ENCODE data around the gene XPR1. TPM values are rescaled to one million over a fixed set of nuclear protein-coding genes. Genes with fewer than 3 reads are reported as not detected.

XPR1 gene
- total and polyA plus RNA-seq, 10 of the 15 experiments (the other 5 are each of a cell fraction or from before 2014, with no cell fraction given) = 1.1 to 33.9 (median 11.3) TPM

DNA sequence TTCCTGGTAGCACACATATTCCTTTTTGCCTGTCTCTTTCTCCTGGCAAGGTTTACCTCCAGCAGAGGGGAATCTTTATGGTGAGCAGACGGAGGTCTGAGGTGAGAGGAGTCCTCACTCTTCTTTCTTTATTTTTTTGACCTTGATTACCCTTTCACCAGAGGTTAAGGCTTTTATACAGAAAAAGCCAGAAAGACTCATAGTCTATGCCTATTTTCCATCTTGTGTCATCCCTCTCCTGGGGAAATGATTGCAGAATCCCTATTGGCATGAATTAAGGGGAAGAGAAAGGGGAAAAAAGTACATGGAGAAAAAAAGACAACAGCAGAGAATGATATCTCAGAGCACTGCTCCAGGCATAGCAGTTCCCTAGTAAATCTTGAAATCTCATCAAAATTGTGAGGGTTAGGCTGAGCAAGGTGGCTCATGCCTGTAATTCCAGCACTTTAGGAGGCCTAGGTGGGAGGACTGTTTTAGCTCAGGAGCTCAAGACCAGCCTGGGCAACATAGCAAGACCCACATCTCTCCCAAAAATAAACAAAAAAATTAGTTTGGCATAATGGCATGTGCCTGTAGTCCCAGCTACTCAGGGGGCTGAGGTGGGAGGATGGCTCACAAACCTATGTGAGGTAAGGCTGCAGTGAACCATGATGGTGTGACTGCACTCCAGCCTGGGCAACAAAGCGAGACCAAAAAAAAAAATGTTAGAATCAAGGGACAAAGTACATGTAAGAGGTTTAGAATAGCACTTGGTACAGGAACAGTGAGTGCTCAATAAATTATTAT lies 1.2 kb upstream of the XPR1 start (continued):
- TF ChIP-seq, protein P1, sequence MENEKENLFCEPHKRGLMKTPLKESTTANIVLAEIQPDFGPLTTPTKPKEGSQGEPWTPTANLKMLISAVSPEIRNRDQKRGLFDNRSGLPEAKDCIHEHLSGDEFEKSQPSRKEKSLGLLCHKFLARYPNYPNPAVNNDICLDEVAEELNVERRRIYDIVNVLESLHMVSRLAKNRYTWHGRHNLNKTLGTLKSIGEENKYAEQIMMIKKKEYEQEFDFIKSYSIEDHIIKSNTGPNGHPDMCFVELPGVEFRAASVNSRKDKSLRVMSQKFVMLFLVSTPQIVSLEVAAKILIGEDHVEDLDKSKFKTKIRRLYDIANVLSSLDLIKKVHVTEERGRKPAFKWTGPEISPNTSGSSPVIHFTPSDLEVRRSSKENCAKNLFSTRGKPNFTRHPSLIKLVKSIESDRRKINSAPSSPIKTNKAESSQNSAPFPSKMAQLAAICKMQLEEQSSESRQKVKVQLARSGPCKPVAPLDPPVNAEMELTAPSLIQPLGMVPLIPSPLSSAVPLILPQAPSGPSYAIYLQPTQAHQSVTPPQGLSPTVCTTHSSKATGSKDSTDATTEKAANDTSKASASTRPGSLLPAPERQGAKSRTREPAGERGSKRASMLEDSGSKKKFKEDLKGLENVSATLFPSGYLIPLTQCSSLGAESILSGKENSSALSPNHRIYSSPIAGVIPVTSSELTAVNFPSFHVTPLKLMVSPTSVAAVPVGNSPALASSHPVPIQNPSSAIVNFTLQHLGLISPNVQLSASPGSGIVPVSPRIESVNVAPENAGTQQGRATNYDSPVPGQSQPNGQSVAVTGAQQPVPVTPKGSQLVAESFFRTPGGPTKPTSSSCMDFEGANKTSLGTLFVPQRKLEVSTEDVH (IDR thresholded peaks at IDR 0.05; ENCODE audit: low read depth, partially characterized antibody) = no peak
- TF ChIP-seq ZBED1 (IDR thresholded peaks at IDR 0.05; ENCODE audit: borderline replicate concordance) (no peak), EED (IDR thresholded peaks at IDR 0.05; ENCODE audit: low read depth) (no peak), NFYB (IDR thresholded peaks at IDR 0.05; ENCODE audit: insufficient read depth, low read depth, low read length) (no peak), SPI1 (IDR thresholded peaks at IDR 0.05; ENCODE audit: borderline replicate concordance, insufficient read depth, low read depth, low read length) (no peak), ATF7 (IDR thresholded peaks at IDR 0.05; ENCODE audit: low read depth) (peak; percentile 45; the same call in 1 of the 2 replicates), NR2F1 (conservative IDR thresholded peaks at IDR 0.05) (no peak), STAT1 (conservative IDR thresholded peaks at IDR 0.05) (no peak)
- TF ChIP-seq, protein P2, sequence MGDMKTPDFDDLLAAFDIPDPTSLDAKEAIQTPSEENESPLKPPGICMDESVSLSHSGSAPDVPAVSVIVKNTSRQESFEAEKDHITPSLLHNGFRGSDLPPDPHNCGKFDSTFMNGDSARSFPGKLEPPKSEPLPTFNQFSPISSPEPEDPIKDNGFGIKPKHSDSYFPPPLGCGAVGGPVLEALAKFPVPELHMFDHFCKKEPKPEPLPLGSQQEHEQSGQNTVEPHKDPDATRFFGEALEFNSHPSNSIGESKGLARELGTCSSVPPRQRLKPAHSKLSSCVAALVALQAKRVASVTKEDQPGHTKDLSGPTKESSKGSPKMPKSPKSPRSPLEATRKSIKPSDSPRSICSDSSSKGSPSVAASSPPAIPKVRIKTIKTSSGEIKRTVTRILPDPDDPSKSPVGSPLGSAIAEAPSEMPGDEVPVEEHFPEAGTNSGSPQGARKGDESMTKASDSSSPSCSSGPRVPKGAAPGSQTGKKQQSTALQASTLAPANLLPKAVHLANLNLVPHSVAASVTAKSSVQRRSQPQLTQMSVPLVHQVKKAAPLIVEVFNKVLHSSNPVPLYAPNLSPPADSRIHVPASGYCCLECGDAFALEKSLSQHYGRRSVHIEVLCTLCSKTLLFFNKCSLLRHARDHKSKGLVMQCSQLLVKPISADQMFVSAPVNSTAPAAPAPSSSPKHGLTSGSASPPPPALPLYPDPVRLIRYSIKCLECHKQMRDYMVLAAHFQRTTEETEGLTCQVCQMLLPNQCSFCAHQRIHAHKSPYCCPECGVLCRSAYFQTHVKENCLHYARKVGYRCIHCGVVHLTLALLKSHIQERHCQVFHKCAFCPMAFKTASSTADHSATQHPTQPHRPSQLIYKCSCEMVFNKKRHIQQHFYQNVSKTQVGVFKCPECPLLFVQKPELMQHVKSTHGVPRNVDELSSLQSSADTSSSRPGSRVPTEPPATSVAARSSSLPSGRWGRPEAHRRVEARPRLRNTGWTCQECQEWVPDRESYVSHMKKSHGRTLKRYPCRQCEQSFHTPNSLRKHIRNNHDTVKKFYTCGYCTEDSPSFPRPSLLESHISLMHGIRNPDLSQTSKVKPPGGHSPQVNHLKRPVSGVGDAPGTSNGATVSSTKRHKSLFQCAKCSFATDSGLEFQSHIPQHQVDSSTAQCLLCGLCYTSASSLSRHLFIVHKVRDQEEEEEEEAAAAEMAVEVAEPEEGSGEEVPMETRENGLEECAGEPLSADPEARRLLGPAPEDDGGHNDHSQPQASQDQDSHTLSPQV (IDR thresholded peaks at IDR 0.05) = no peak
